Eye (tissue), 1 donor: ENCODE measurements around the gene SET.

Source experiments
- DNase-seq: peaks from one replicate; pipeline ENCODE4 v3.0.0-alpha.2; 2015

SET gene

GRCh38 chr9:128732576-128732975 lies 43.6 kb downstream of the SET start:
- no peak for DNase-seq

GRCh38 chr9:128733256-128733655 lies 44.2 kb downstream of the SET start:
- peak; percentile 92 for DNase-seq

GRCh38 chr9:128735373-128735772 lies 46.4 kb downstream of the SET start:
- peak; percentile 18 for DNase-seq

DNA sequence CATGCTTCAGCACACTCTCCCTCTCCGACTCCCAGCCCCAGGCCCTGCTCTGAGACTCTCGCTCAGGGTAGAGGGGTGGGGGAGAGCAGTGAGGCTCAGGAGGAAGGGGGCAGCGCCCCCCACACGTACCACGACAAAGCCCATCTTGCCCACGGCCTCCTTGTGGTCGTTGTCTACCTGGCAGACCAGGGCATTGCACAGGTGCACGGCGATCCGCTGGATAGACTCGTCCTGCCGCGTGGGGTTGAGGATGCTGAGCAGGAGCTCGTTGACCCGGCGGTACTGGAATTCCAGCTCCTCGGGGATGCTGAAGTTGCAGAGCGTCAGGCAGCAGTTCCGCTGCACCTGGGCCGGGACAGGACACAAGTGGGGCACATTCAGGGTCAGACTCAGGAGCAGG lies 53.4 kb downstream of the SET start:
- no peak for DNase-seq

GRCh38 chr9:128743421-128743820 lies 54.4 kb downstream of the SET start:
- no peak for DNase-seq
